OCI-LY3 (cell line): ENCODE data around the gene SERINC3.

ENCODE experiments used
- CTCF ChIP-seq: fragments of 200-600, 300-600 bp; sonication (generic); IDR thresholded peaks from 2 replicates; pipeline ENCODE4 v1.5.1; 2014; ENCODE audit warnings: antibody characterized with exemption, low read length, low read depth
- EZH2phosphoT487 ChIP-seq: fragments of 200-600 bp; shearing (Covaris generic); IDR thresholded peaks from 2 replicates; pipeline ENCODE4 v1.6.1; 2018; ENCODE audit warnings: antibody characterized with exemption, mixed run types, low read depth

- TF ChIP-seq CTCF (no peak), EZH2phosphoT487 (no peak)
Observed at GRCh38 chr20:44504402-44505307, 17.2 kb downstream of the SERINC3 start.
